HG02623 (cell line): ENCODE measurements around the gene ARHGEF38.
"Not testable (repeated sequence)": the region's sequence is repeated elsewhere in the genome, so short reads cannot be mapped to it uniquely, and the experiment has no call there.

Experiments used
- ATAC-seq: cut with Tn5 transposase; IDR thresholded peaks from one replicate; pipeline ENCODE4 v1.9.1; 2021; ENCODE audit warnings: moderate library complexity; ENCODE audit not compliant: unreplicated experiment

Gene ARHGEF38

GRCh38 chr4:105709081-105709450, 156.6 kb downstream of the ARHGEF38 start:
- ATAC-seq: peak; percentile 26

GRCh38 chr4:105710012-105710600, 157.7 kb downstream of the ARHGEF38 start:
- ATAC-seq: no peak

GRCh38 chr4:105710678-105711077, 158.3 kb downstream of the ARHGEF38 start:
- ATAC-seq: no peak

GRCh38 chr4:105712766-105713165, 160.3 kb downstream of the ARHGEF38 start:
- no peak for ATAC-seq

- ATAC-seq: peak; percentile 64
These were observed 161.7 kb downstream of the ARHGEF38 start for GRCh38 chr4:105714071-105714521.

GRCh38 chr4:105714932-105715331, 162.5 kb downstream of the ARHGEF38 start:
- no peak for ATAC-seq

GRCh38 chr4:105715692-105716278, 163.4 kb downstream of the ARHGEF38 start:
- ATAC-seq: no peak

- no peak for ATAC-seq
These were observed 166.8 kb downstream of the ARHGEF38 start for GRCh38 chr4:105719204-105719603.

- no peak for ATAC-seq
These were observed 173.2 kb downstream of the ARHGEF38 start for GRCh38 chr4:105725623-105726022.

- ATAC-seq: not testable (repeated sequence)
These were observed 177.5 kb downstream of the ARHGEF38 start for GRCh38 chr4:105729895-105730294.
